Tibial nerve (tissue), 4 donors: ENCODE data around the gene GAL3ST2.

ENCODE experiments used
- CTCF ChIP-seq, 5 experiments: fragments of 200-600 bp in 3 of 5; fragments of 450-650 bp in 2 of 5; sonication (generic) in 3 of 5; IDR thresholded peaks; one replicate each; pipeline ENCODE4 v1.5.1; 2016 to 2019; ENCODE audit warnings: antibody characterized with exemption in 5 of 5, mild to moderate bottlenecking in 3 of 5, moderate library complexity in 2 of 5
- EP300 ChIP-seq, 2 donors: sonication (generic); formaldehyde crosslinking; IDR thresholded peaks; one replicate each; pipeline ENCODE4 v1.6.1; 2017; ENCODE audit warnings: antibody characterized with exemption in 2 of 2, mild to moderate bottlenecking in 1 of 2
- POLR2A ChIP-seq, 2 donors: fragments of 450-650 bp; IDR thresholded peaks; one replicate each; pipeline ENCODE4 v1.6.1; 2017; ENCODE audit warnings: antibody characterized with exemption in 2 of 2, mild to moderate bottlenecking in 2 of 2, moderate library complexity in 2 of 2

DNA sequence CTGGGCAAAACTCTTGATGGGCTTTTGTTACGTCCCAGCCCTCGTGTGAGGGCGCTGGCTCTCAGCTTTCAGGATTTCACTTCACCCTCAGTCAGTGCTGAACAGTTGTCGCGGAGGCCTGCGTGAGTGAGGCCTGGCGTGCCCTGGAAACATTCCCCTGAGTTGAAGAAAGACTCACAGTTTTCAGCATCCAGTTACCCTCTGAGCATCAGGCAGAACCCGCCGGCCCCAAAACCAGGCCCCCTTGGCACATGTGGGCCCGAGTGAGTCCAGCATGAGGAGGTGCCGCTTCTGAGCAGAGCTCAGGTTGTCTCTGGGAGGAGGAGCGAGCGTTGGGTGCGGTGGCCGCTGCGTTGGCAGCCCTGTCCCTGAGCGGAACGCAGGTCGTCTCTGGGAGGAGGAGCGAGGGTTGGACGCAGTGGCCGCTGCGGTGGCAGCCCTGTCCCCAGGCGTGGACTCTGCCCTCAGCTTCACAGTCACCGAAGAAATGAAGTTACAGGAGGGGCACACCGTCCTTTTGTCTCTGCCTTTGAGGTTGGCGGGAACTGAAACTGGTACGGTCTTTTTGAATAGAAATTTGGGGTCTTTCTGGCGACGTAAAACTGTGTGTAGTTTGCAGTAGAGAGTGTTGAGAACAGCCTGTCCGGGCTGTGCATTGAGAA is 32.2 kb downstream of the GAL3ST2 start, which contains the start of gene NEU4:
- TF ChIP-seq CTCF (IDR thresholded peaks at IDR 0.05): no peak
- TF ChIP-seq POLR2A (IDR thresholded peaks at IDR 0.05): no peak
- no peak for TF ChIP-seq EP300 (IDR thresholded peaks at IDR 0.05)
